Endothelial cell (in vitro differentiated cells): ENCODE results near the gene MED13L. TPM values are rescaled to one million over a fixed set of nuclear protein-coding genes. Genes with fewer than 3 reads are reported as not detected.

Experiments
- DNase-seq: peaks from one replicate; pipeline ENCODE4 v3.0.0; 2021; ENCODE audit warnings: low spot score
- H3K27ac Mint-ChIP-seq: one replicate; pipeline ENCODE4 v1.8.0; 2021; ENCODE audit warnings: mixed read lengths, inconsistent platforms; ENCODE audit not compliant: unreplicated experiment
- H3K27me3 Mint-ChIP-seq: one replicate; pipeline ENCODE4 v1.8.0; 2021; ENCODE audit warnings: mild to moderate bottlenecking, moderate library complexity, mixed read lengths, inconsistent platforms; ENCODE audit not compliant: unreplicated experiment
- H3K36me3 Mint-ChIP-seq: one replicate; pipeline ENCODE4 v1.8.0; 2021; ENCODE audit warnings: mild to moderate bottlenecking, low read depth, mixed read lengths, inconsistent platforms; ENCODE audit not compliant: unreplicated experiment
- H3K4me1 Mint-ChIP-seq: one replicate; pipeline ENCODE4 v1.8.0; 2021; ENCODE audit warnings: mild to moderate bottlenecking, mixed read lengths, inconsistent platforms; ENCODE audit not compliant: unreplicated experiment
- H3K4me3 Mint-ChIP-seq: one replicate; pipeline ENCODE4 v1.8.0; 2021; ENCODE audit warnings: mild to moderate bottlenecking, mixed read lengths, inconsistent platforms; ENCODE audit not compliant: unreplicated experiment
- H3K9me3 Mint-ChIP-seq: one replicate; pipeline ENCODE4 v1.8.0; 2021; ENCODE audit warnings: mixed read lengths, inconsistent platforms; ENCODE audit not compliant: unreplicated experiment
- CTCF ChIP-seq: fragments of 200-600 bp; sonication (generic); IDR thresholded peaks from one replicate; pipeline ENCODE4 v1.5.0; 2021; ENCODE audit warnings: antibody characterized with exemption; ENCODE audit not compliant: unreplicated experiment
- total RNA-seq: library from RNA; stranded (reverse); fragmentation: NEBNext Ultra II Directional; extraction: Animal tissue kit (Norgen Biotek cat#: 25700); gene quantifications from one replicate; pipeline ENCODE4 v1.2.1, GENCODE V29; 2021; ENCODE audit not compliant: unreplicated experiment

Gene MED13L
- total RNA-seq, 1 donor from 2014 or later: 97.0 TPM

- Mint-ChIP-seq H3K4me1 (peaks cover 41% of the 10 kb centered on the region), H3K36me3 (peaks cover 10% of the 10 kb centered on the region), H3K27me3 (peaks cover 11% of the 10 kb centered on the region), H3K4me3 (peak overlapping the region; percentile 100), H3K27ac (no peak overlapping the region), H3K9me3 (no peaks in the 10 kb centered on the region)
- no peak for TF ChIP-seq CTCF
- no peak for DNase-seq
These were observed 2.7 kb downstream of the MED13L start for GRCh38 chr12:116274551-116275375.

GRCh38 chr12:116273813-116274550 lies 3.5 kb downstream of the MED13L start:
- Mint-ChIP-seq H3K4me1 (peaks cover 41% of the 10 kb centered on the region), H3K36me3 (peaks cover 10% of the 10 kb centered on the region), H3K4me3 (no peak overlapping the region), H3K9me3 (no peaks in the 10 kb centered on the region), H3K27ac (no peak overlapping the region), H3K27me3 (peaks cover 11% of the 10 kb centered on the region)
- DNase-seq: no peak
- TF ChIP-seq CTCF: no peak

GRCh38 chr12:116267948-116268347 lies 9.5 kb downstream of the MED13L start:
- H3K36me3 Mint-ChIP-seq: no peaks in the 10 kb centered on the region
- no peak overlapping the region for H3K27ac Mint-ChIP-seq
- no peak for TF ChIP-seq CTCF
- peaks cover 11% of the 10 kb centered on the region for H3K4me1 Mint-ChIP-seq
- H3K27me3 Mint-ChIP-seq: no peaks in the 10 kb centered on the region
- H3K4me3 Mint-ChIP-seq: no peak overlapping the region
- no peaks in the 10 kb centered on the region for H3K9me3 Mint-ChIP-seq
- DNase-seq: no peak

GRCh38 chr12:116266631-116267349 lies 10.7 kb downstream of the MED13L start:
- H3K4me3 Mint-ChIP-seq: no peak overlapping the region
- H3K9me3 Mint-ChIP-seq: no peaks in the 10 kb centered on the region
- no peak for DNase-seq
- TF ChIP-seq CTCF: no peak
- peaks cover 13% of the 10 kb centered on the region for H3K4me1 Mint-ChIP-seq
- H3K27me3 Mint-ChIP-seq: no peaks in the 10 kb centered on the region
- H3K27ac Mint-ChIP-seq: no peak overlapping the region
- no peaks in the 10 kb centered on the region for H3K36me3 Mint-ChIP-seq
